Liver (tissue), 9 donors: Measurements from ENCODE around the gene EIF1AD. TPM values are rescaled to one million over a fixed set of nuclear protein-coding genes. Genes with fewer than 3 reads are reported as not detected.
"Not testable (repeated sequence)": the region's sequence is repeated elsewhere in the genome, so short reads cannot be mapped to it uniquely, and the experiment has no call there.

Experiments
- DNase-seq: peaks from one replicate; pipeline ENCODE4 v3.0.0-alpha.2; 2017; ENCODE audit warnings: low spot score
- H3K27ac ChIP-seq, 2 donors: one replicate each; pipeline ENCODE4 v1.7.0; 2013; ENCODE audit warnings: inconsistent platforms in 2 of 2, low read length in 2 of 2, control low read depth in 1 of 2, low read depth in 1 of 2, mild to moderate bottlenecking in 1 of 2
- H3K27me3 ChIP-seq, 4 donors: one replicate each; pipeline versions ENCODE4 v1.6.1 to v1.7.0; 2013; ENCODE audit warnings: low read length in 3 of 4, inconsistent platforms in 1 of 4, mild to moderate bottlenecking in 1 of 4, moderate library complexity in 1 of 4; ENCODE audit not compliant: control insufficient read depth in 4 of 4, insufficient read depth in 4 of 4
- H3K36me3 ChIP-seq, 4 donors: one replicate each; pipeline versions ENCODE4 v1.6.1 to v1.7.0; 2013; ENCODE audit warnings: low read length in 3 of 4, mild to moderate bottlenecking in 3 of 4, low read depth in 1 of 4, moderate library complexity in 1 of 4; ENCODE audit not compliant: control insufficient read depth in 4 of 4, insufficient read depth in 3 of 4
- H3K4me1 ChIP-seq, 4 donors: one replicate each; pipeline versions ENCODE4 v1.6.1 to v1.7.0; 2013; ENCODE audit warnings: low read length in 3 of 4, mild to moderate bottlenecking in 3 of 4, moderate library complexity in 1 of 4; ENCODE audit not compliant: control insufficient read depth in 4 of 4, insufficient read depth in 4 of 4
- H3K4me3 ChIP-seq, 3 donors: one replicate each; pipeline versions ENCODE4 v1.6.1 to v1.7.0; 2013; ENCODE audit warnings: low read length in 3 of 3, control low read depth in 1 of 3, low read depth in 1 of 3, mild to moderate bottlenecking in 1 of 3
- H3K9ac ChIP-seq, 2 donors: one replicate each; pipeline ENCODE4 v1.7.0; 2013; ENCODE audit warnings: low read length in 2 of 2, mild to moderate bottlenecking in 2 of 2, moderate library complexity in 2 of 2, control low read depth in 1 of 2, low read depth in 1 of 2
- H3K9me3 ChIP-seq, 4 donors: one replicate each; pipeline versions ENCODE4 v1.6.1 to v1.7.0; 2013; ENCODE audit warnings: low read length in 3 of 4; ENCODE audit not compliant: control insufficient read depth in 4 of 4
- ATF3 ChIP-seq: IDR thresholded peaks from 2 replicates; pipeline ENCODE4 v1.6.1; 2016; ENCODE audit warnings: antibody characterized with exemption
- CTCF ChIP-seq: fragments of 150-350 bp; IDR thresholded peaks from 2 replicates; pipeline ENCODE4 v1.5.1; 2017; ENCODE audit warnings: improper control_type of control experiment, low read depth, low read length; ENCODE audit not compliant: missing input control
- EGR1 ChIP-seq, 2 donors: IDR thresholded peaks; 2 replicates each; pipeline ENCODE4 v1.6.1; 2016 to 2018; ENCODE audit warnings: antibody characterized with exemption in 2 of 2, low read depth in 2 of 2
- FOXA1 ChIP-seq: IDR thresholded peaks from 2 replicates; pipeline ENCODE4 v1.6.1; 2016; ENCODE audit warnings: antibody characterized with exemption
- FOXA2 ChIP-seq: IDR thresholded peaks from 2 replicates; pipeline ENCODE4 v1.6.1; 2016; ENCODE audit warnings: antibody characterized with exemption
- GABPA ChIP-seq, 2 donors: IDR thresholded peaks in 1 of 2; conservative IDR thresholded peaks in 1 of 2; 2 replicates each; pipeline ENCODE4 v1.6.1; 2016; ENCODE audit warnings: antibody characterized with exemption in 2 of 2, mild to moderate bottlenecking in 1 of 2, moderate library complexity in 1 of 2
- HNF4A ChIP-seq, 2 donors: conservative IDR thresholded peaks; 2 replicates each; pipeline ENCODE4 v1.6.1; 2016; ENCODE audit warnings: antibody characterized with exemption in 2 of 2, mild to moderate bottlenecking in 2 of 2
- HNF4G ChIP-seq: IDR thresholded peaks from 2 replicates; pipeline ENCODE4 v1.6.1; 2016; ENCODE audit warnings: antibody characterized with exemption
- JUND ChIP-seq, 2 donors: IDR thresholded peaks; 2 replicates each; pipeline ENCODE4 v1.6.1; 2016; ENCODE audit warnings: antibody characterized with exemption in 2 of 2
- MAX ChIP-seq: IDR thresholded peaks from 2 replicates; pipeline ENCODE4 v1.6.1; 2016; ENCODE audit warnings: antibody characterized with exemption
- NR2F2 ChIP-seq: IDR thresholded peaks from 2 replicates; pipeline ENCODE4 v1.6.1; 2016; ENCODE audit warnings: antibody characterized with exemption
- RAD21 ChIP-seq, 2 donors: IDR thresholded peaks; 2 replicates each; pipeline ENCODE4 v1.6.1; 2016; ENCODE audit warnings: antibody characterized with exemption in 2 of 2, mild to moderate bottlenecking in 2 of 2
- REST ChIP-seq: IDR thresholded peaks from 2 replicates; pipeline ENCODE4 v1.6.1; 2016; ENCODE audit warnings: antibody characterized with exemption, mild to moderate bottlenecking
- RXRA ChIP-seq, 2 donors: IDR thresholded peaks; 2 replicates each; pipeline ENCODE4 v1.6.1; 2017 to 2018; ENCODE audit warnings: antibody characterized with exemption in 2 of 2, mild to moderate bottlenecking in 1 of 2
- SP1 ChIP-seq: IDR thresholded peaks from 2 replicates; pipeline ENCODE4 v1.6.1; 2018; ENCODE audit warnings: antibody characterized with exemption, mild to moderate bottlenecking
- TAF1 ChIP-seq: conservative IDR thresholded peaks from 2 replicates; pipeline ENCODE4 v1.6.1; 2016; ENCODE audit warnings: antibody characterized with exemption, mild to moderate bottlenecking
- YY1 ChIP-seq: IDR thresholded peaks from 2 replicates; pipeline ENCODE4 v1.6.1; 2016; ENCODE audit warnings: antibody characterized with exemption, mild to moderate bottlenecking
- ZBTB33 ChIP-seq: IDR thresholded peaks from 2 replicates; pipeline ENCODE4 v1.6.1; 2016; ENCODE audit warnings: antibody characterized with exemption
- WGBS: extraction: QIAGEN DNeasy Blood & Tissue Kit; methylation state at CpG from one replicate; pipeline ENCODE4 v1.1.7; 2013; 5-methylcytosine and 5-hydroxymethylcytosine counted together
- polyA plus RNA-seq, 2 donors: library from polyadenylated mRNA; stranded (reverse) in 1 of 2; unstranded in 1 of 2; fragments of 200-250 nt in 1 of 2; fragments of >200 nt in 1 of 2; fragmentation: Nextera tagmentation in 1 of 2; extraction: Ambion mirVana in 1 of 2; gene quantifications; one replicate each; pipeline versions ENCODE4 v1.2.1 to v1.2.3, GENCODE V29; 2013 to 2015
- total RNA-seq, 2 donors: library from RNA; depleted of rRNA; stranded (reverse); fragments of >200 nt; gene quantifications; one replicate each; pipeline ENCODE4 v1.2.3, GENCODE V29; 2014
- donor health status: healthy.
- donor health status: healthy.
- donor health status: healthy.
- donor health status: healthy.
- donor health status: healthy.

The EIF1AD gene
- total and polyA plus RNA-seq, 4 donors = 6.3 to 18.2 (median 14.2) TPM

GRCh38 chr11:66011785-66012303 is 9.9 kb upstream of the EIF1AD start, which contains the start of gene CST6:
CST6 (plus strand) TSS chr11:66012008; CDS start chr11:66012045, 37 bp downstream.
- Histone ChIP-seq H3K9ac (no peak within 1 kb of the TSS), H3K27me3 (peaks cover 0 to 14% (median 0%) of the 10 kb centered on the region in 4 donors), H3K36me3 (no peaks in the 10 kb centered on the region), H3K9me3 (no peaks in the 10 kb centered on the region), H3K4me3 (no peak within 1 kb of the TSS), H3K4me1 (peaks cover 0 to 4% (median under 1%) of the 10 kb centered on the region in 4 donors), H3K27ac (no peak within 1 kb of the TSS)
- TF ChIP-seq FOXA2 = no peak
- TF ChIP-seq YY1 = no peak
- TF ChIP-seq NR2F2 = no peak
- no peak for DNase-seq
- 9% methylated on average over 61 of the region's 61 CpGs for WGBS

GRCh38 chr11:66011239-66011784 is 9.4 kb upstream of the EIF1AD start:
- Histone ChIP-seq H3K9me3 (no peaks in the 10 kb centered on the region), H3K4me3 (no peak overlapping the region), H3K4me1 (peaks cover 0 to 4% (median 0%) of the 10 kb centered on the region in 4 donors), H3K27ac (no peak overlapping the region), H3K36me3 (no peaks in the 10 kb centered on the region), H3K27me3 (peaks cover 0 to 14% (median 0%) of the 10 kb centered on the region in 4 donors), H3K9ac (no peak overlapping the region)
- no peak for TF ChIP-seq FOXA1
- TF ChIP-seq SP1 = no peak
- TF ChIP-seq HNF4G = no peak
- TF ChIP-seq NR2F2 = no peak
- no peak for TF ChIP-seq TAF1
- no peak for TF ChIP-seq FOXA2
- TF ChIP-seq RXRA (IDR thresholded peaks at IDR 0.05) = no peak
- TF ChIP-seq CTCF = no peak
- TF ChIP-seq REST = no peak
- no peak for TF ChIP-seq MAX
- no peak for TF ChIP-seq HNF4A (conservative IDR thresholded peaks at IDR 0.05)
- no peak for TF ChIP-seq RAD21 (IDR thresholded peaks at IDR 0.05)
- TF ChIP-seq YY1 = no peak
- TF ChIP-seq ATF3 = no peak
- no peak for TF ChIP-seq EGR1 (IDR thresholded peaks at IDR 0.05; ENCODE audit: low read depth in 2 of 2)
- no peak for TF ChIP-seq ZBTB33
- no peak for TF ChIP-seq GABPA (IDR thresholded peaks at IDR 0.05 in 1 of 2, conservative IDR thresholded peaks at IDR 0.05 in 1 of 2)
- TF ChIP-seq JUND (IDR thresholded peaks at IDR 0.05) = no peak
- 54% methylated on average over 14 of the region's 14 CpGs for WGBS
- no peak for DNase-seq

GRCh38 chr11:66010036-66010435 is 8.1 kb upstream of the EIF1AD start:
- not testable (repeated sequence) for H3K27ac ChIP-seq, H3K4me1 ChIP-seq, H3K9me3 ChIP-seq, H3K4me3 ChIP-seq, H3K36me3 ChIP-seq, H3K9ac ChIP-seq, DNase-seq
- H3K27me3 ChIP-seq = peaks cover 0 to 14% (median 0%) of the 10 kb centered on the region in 4 donors
- WGBS = 68% methylated on average over 4 of the region's 4 CpGs
